Testis (tissue), 2 donors: ENCODE results near the gene ZNF610.

Source experiments
- POLR2A ChIP-seq: fragments of 450-650 bp; IDR thresholded peaks from one replicate; pipeline ENCODE4 v1.6.1; 2017; ENCODE audit warnings: antibody characterized with exemption, mild to moderate bottlenecking, moderate library complexity
- TF ChIP-seq, protein P1 (sequence below), 3 experiments: fragments of 450-650 bp in 2 of 3; fragments of 200-600 bp in 1 of 3; sonication (generic) in 1 of 3; IDR thresholded peaks; one replicate each; pipeline ENCODE4 v1.5.1; 2016 to 2019; ENCODE audit warnings: antibody characterized with exemption in 3 of 3, mild to moderate bottlenecking in 2 of 3, moderate library complexity in 1 of 3

DNA sequence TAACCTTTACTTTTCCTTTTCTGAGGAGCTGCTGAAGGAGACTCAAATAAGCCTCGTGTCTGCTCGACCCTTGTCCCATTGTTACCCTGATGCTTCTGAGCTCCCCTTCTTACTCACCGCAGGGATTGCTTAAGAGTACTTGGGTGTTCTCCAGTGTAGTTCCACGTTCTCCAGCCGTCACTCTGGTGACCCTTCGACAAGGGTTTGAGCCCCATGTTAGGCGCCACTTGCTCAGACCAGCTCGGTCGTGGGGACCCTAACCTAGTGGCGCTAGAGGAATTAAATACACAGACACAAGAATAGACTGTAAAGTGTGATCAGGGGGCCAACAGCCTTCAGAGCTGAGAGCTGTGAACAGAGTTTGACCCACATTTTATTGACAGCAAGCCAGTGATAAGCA is 28.8 kb upstream of the ZNF610 start:
- no peak for TF ChIP-seq POLR2A
- TF ChIP-seq, protein P1, sequence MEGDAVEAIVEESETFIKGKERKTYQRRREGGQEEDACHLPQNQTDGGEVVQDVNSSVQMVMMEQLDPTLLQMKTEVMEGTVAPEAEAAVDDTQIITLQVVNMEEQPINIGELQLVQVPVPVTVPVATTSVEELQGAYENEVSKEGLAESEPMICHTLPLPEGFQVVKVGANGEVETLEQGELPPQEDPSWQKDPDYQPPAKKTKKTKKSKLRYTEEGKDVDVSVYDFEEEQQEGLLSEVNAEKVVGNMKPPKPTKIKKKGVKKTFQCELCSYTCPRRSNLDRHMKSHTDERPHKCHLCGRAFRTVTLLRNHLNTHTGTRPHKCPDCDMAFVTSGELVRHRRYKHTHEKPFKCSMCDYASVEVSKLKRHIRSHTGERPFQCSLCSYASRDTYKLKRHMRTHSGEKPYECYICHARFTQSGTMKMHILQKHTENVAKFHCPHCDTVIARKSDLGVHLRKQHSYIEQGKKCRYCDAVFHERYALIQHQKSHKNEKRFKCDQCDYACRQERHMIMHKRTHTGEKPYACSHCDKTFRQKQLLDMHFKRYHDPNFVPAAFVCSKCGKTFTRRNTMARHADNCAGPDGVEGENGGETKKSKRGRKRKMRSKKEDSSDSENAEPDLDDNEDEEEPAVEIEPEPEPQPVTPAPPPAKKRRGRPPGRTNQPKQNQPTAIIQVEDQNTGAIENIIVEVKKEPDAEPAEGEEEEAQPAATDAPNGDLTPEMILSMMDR (IDR thresholded peaks at IDR 0.05) = no peak
